DND-41 (cell line): Measurements from ENCODE around the gene RNF150.

ENCODE experiments used
- ATAC-seq: fragments of 200-7000 bp; cut with Tn5 transposase; 3 replicates; pipeline ENCODE4 v1.9.1; 2021; ENCODE audit warnings: low read depth; ENCODE audit not compliant: insufficient read depth
- DNase-seq: peaks from one replicate; pipeline ENCODE4 v3.0.0-alpha.2; 2020
- H2AFZ ChIP-seq: 2 replicates; pipeline ENCODE4 v1.6.0; 2012; ENCODE audit warnings: low read depth, low read length
- H3K27ac ChIP-seq: 2 replicates; pipeline ENCODE4 v1.5.1; 2012; ENCODE audit warnings: low read length, inconsistent platforms
- H3K27me3 ChIP-seq: fragments of 200-600 bp; sonication (generic); 2 replicates; pipeline ENCODE4 v1.6.0; 2012; ENCODE audit warnings: low read length, mild to moderate bottlenecking, inconsistent platforms; ENCODE audit not compliant: insufficient read depth, poor library complexity
- H3K36me3 ChIP-seq: 2 replicates; pipeline ENCODE4 v1.5.1; 2012; ENCODE audit warnings: low read length, inconsistent platforms; ENCODE audit not compliant: insufficient read depth
- H3K4me1 ChIP-seq: 2 replicates; pipeline ENCODE4 v1.5.1; 2012; ENCODE audit warnings: mild to moderate bottlenecking, low read length; ENCODE audit not compliant: insufficient read depth
- H3K4me2 ChIP-seq: 2 replicates; pipeline ENCODE4 v1.6.0; 2012; ENCODE audit warnings: mild to moderate bottlenecking, moderate library complexity, low read length, inconsistent platforms; ENCODE audit not compliant: insufficient read depth
- H3K4me3 ChIP-seq, 2 experiments: fragments of 200-600 bp in 1 of 2; shearing (Covaris generic) in 1 of 2; 2 replicates each; pipeline ENCODE4 v1.5.1; 2012 to 2016; ENCODE audit warnings: inconsistent platforms in 2 of 2, low read length in 2 of 2, mild to moderate bottlenecking in 2 of 2, low read depth in 1 of 2, moderate library complexity in 1 of 2
- H3K79me2 ChIP-seq: 2 replicates; pipeline ENCODE4 v1.6.0; 2012; ENCODE audit warnings: low read length, inconsistent platforms; ENCODE audit not compliant: insufficient read depth
- H3K9ac ChIP-seq: 2 replicates; pipeline ENCODE4 v1.6.0; 2012; ENCODE audit warnings: low read depth, mild to moderate bottlenecking, inconsistent platforms, low read length, moderate library complexity
- H3K9me3 ChIP-seq: 2 replicates; pipeline ENCODE4 v1.5.1; 2012; ENCODE audit warnings: low read length, moderate library complexity, mild to moderate bottlenecking, inconsistent platforms; ENCODE audit not compliant: insufficient read depth, severe bottlenecking
- H4K20me1 ChIP-seq: 2 replicates; pipeline ENCODE4 v1.6.0; 2012; ENCODE audit warnings: low read length; ENCODE audit not compliant: insufficient read depth
- CTCF ChIP-seq: IDR thresholded peaks from 2 replicates; pipeline ENCODE4 v1.5.1; 2012; ENCODE audit warnings: borderline replicate concordance, low read length, moderate library complexity, mild to moderate bottlenecking; ENCODE audit not compliant: poor library complexity, severe bottlenecking; ENCODE audit errors: extremely low read depth
- EZH2 ChIP-seq: IDR thresholded peaks from 3 replicates; pipeline ENCODE4 v1.6.1; 2012; ENCODE audit warnings: borderline replicate concordance, low read depth, mild to moderate bottlenecking, moderate library complexity, low read length, inconsistent platforms; ENCODE audit not compliant: severe bottlenecking

RNF150 gene

DNA sequence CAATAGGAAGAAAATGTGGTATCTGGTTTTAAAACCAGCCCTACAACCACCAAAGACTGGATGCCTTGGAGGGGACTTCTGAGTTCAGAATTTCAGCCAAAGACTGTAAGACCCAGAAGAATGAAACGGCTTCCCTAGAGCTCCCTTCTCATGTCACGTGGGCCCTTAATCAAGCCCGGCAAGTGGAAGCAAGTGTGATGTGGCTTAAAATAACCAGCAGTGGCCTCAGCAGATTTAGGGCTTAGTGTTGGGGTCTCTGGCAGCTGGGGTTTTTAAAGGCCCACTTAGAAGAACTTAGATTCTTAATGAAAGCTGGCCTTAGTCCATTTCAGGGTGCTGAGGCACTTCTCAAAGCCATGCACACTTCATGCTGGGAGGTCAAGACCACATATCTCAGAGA is 265.9 kb downstream of the RNF150 start:
- Histone ChIP-seq H3K4me3 (no peak overlapping the region), H3K79me2 (no peaks in the 10 kb centered on the region), H3K36me3 (no peaks in the 10 kb centered on the region), H3K9me3 (no peaks in the 10 kb centered on the region), H2AFZ (no peak overlapping the region), H3K27me3 (peaks cover 10% of the 10 kb centered on the region), H3K27ac (no peak overlapping the region), H4K20me1 (no peaks in the 10 kb centered on the region), H3K9ac (no peak overlapping the region), H3K4me2 (no peak overlapping the region), H3K4me1 (no peaks in the 10 kb centered on the region)
- DNase-seq (no peak), ATAC-seq (no peak)
- TF ChIP-seq CTCF (no peak), EZH2 (no peak)

GRCh38 chr4:140866492-140867005 is 266.7 kb downstream of the RNF150 start:
- no peak overlapping the region for H3K9ac ChIP-seq

GRCh38 chr4:140865253-140866217 is 267.7 kb downstream of the RNF150 start:
- no peak for ATAC-seq
- no peaks in the 10 kb centered on the region for H3K4me1 ChIP-seq
- no peaks in the 10 kb centered on the region for H3K36me3 ChIP-seq
- no peak overlapping the region for H2AFZ ChIP-seq
- no peaks in the 10 kb centered on the region for H3K9me3 ChIP-seq
- H3K4me3 ChIP-seq, result no peak overlapping the region
- DNase-seq, result no peak
- TF ChIP-seq EZH2 (no peak), CTCF (no peak)
- H3K4me2 ChIP-seq, result no peak overlapping the region
- no peak overlapping the region for H3K27ac ChIP-seq
- H4K20me1 ChIP-seq, result no peaks in the 10 kb centered on the region
- no peaks in the 10 kb centered on the region for H3K79me2 ChIP-seq
- H3K9ac ChIP-seq, result no peak overlapping the region
- peaks cover 4% of the 10 kb centered on the region for H3K27me3 ChIP-seq

More at GRCh38 chr4:140866492-140867005, 266.7 kb downstream of the RNF150 start:
- no peak for DNase-seq
- no peak overlapping the region for H2AFZ ChIP-seq
- TF ChIP-seq EZH2 (no peak), CTCF (no peak)
- no peaks in the 10 kb centered on the region for H3K79me2 ChIP-seq
- H3K27ac ChIP-seq, result no peak overlapping the region
- H3K27me3 ChIP-seq, result peaks cover 8% of the 10 kb centered on the region
- H3K4me2 ChIP-seq, result no peak overlapping the region
- no peaks in the 10 kb centered on the region for H4K20me1 ChIP-seq
- H3K4me1 ChIP-seq, result no peaks in the 10 kb centered on the region
- H3K36me3 ChIP-seq, result no peaks in the 10 kb centered on the region
- no peaks in the 10 kb centered on the region for H3K9me3 ChIP-seq
- no peak for ATAC-seq
- no peak overlapping the region for H3K4me3 ChIP-seq
